ENCODE results near the gene PRKACA. TPM values are rescaled to one million over a fixed set of nuclear protein-coding genes. Genes with fewer than 3 reads are reported as not detected.

Gene PRKACA
- total RNA-seq, 4 donors from 2014 or later, result 37.3 to 81.8 (median 45.6) TPM

- TF ChIP-seq, protein P1, sequence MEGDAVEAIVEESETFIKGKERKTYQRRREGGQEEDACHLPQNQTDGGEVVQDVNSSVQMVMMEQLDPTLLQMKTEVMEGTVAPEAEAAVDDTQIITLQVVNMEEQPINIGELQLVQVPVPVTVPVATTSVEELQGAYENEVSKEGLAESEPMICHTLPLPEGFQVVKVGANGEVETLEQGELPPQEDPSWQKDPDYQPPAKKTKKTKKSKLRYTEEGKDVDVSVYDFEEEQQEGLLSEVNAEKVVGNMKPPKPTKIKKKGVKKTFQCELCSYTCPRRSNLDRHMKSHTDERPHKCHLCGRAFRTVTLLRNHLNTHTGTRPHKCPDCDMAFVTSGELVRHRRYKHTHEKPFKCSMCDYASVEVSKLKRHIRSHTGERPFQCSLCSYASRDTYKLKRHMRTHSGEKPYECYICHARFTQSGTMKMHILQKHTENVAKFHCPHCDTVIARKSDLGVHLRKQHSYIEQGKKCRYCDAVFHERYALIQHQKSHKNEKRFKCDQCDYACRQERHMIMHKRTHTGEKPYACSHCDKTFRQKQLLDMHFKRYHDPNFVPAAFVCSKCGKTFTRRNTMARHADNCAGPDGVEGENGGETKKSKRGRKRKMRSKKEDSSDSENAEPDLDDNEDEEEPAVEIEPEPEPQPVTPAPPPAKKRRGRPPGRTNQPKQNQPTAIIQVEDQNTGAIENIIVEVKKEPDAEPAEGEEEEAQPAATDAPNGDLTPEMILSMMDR (IDR thresholded peaks at IDR 0.05; ENCODE audit: low read depth), result no peak
Observed at GRCh38 chr19:14054099-14054498, 63.5 kb downstream of the PRKACA start.

- TF ChIP-seq, protein P1 (IDR thresholded peaks at IDR 0.05; ENCODE audit: low read depth), result no peak
Observed at GRCh38 chr19:14053500-14053899, 64.1 kb downstream of the PRKACA start.

GRCh38 chr19:14053032-14053431 is 64.5 kb downstream of the PRKACA start:
- TF ChIP-seq, protein P1 (IDR thresholded peaks at IDR 0.05; ENCODE audit: low read depth), result no peak

- TF ChIP-seq, protein P1 (IDR thresholded peaks at IDR 0.05; ENCODE audit: low read depth), result no peak
Observed at GRCh38 chr19:14052470-14052869, 65.1 kb downstream of the PRKACA start.

- TF ChIP-seq, protein P1 (IDR thresholded peaks at IDR 0.05; ENCODE audit: low read depth), result no peak
Observed at GRCh38 chr19:14051980-14052379, 65.6 kb downstream of the PRKACA start.

DNA sequence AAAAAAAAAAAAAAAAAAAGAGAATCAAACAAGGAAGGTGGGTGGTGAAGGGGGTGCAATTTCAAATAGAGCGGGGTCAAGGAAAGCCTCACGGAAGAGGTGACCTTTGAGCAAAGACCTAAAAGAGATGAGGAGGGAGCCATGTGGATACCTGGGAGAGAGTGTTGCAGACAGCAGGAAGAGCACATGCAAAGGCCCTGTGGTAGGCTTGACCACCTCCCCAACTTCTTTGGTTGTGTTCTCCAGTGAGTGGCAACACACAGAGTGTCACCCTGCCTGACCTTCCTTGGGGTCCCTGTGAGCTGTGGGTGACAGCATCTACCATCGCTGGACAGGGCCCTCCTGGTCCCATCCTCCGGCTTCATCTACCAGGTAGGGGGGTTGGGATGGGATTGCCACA is 67.0 kb downstream of the PRKACA start:
- TF ChIP-seq, protein P1 (IDR thresholded peaks at IDR 0.05; ENCODE audit: low read depth), result no peak

DNA sequence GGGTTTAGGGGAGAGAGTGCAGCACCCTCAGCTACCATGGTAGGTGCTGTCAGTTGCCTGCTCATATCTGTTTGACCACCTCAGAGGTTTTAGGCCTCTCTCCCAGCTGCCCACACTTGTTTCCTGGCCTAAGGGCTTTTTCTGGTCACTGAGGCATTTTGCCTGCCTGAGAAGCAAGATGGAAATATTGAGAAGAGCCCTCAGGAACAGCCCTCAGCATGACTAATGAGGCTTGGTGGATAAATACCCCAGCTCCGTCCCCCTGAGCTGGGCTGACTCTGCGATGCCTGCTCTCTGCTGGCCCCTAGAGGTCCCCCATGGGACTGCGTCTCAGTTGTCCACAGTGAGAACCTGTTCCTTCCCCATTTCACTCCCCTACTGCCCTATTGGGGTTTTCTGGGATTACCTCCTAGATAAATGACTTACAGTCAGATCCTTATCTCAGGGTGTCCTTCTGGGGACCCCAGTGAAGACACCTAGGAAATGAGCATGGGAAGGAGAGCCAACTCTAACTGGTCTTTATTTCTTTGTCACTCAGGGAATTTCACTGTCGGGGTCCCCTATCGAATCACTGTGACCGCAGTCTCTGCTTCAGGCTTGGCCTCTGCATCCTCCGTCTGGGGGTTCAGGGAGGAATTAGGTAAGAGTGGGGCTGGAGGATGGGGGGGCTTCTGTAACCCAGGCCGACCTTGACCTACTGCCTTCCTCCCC is 69.0 kb downstream of the PRKACA start:
- TF ChIP-seq, protein P1 (IDR thresholded peaks at IDR 0.05; ENCODE audit: low read depth), result no peak

Other genes with a start within 250 kb of the PRKACA start
- gene NANOS3, start 240.6 kb downstream of the PRKACA start, total RNA-seq, result not detected
- gene BRME1, start 211.6 kb downstream of the PRKACA start, total RNA-seq, result 1 to 10 TPM in 2 of 4 donors, under 1 TPM in 1, not detected in 1; 0.66 to 3.0 (median 1.0) TPM
- 10 to 100 TPM; 15.2 to 36.2 (median 16.5) TPM for gene CC2D1A, start 211.6 kb downstream of the PRKACA start, total RNA-seq
- gene PODNL1, start 179.3 kb downstream of the PRKACA start, total RNA-seq, result 1 to 10 TPM in 1 of 4 donors, under 1 TPM in 3; 0.44 to 1.1 (median 0.91) TPM
- gene DCAF15, start 165.3 kb downstream of the PRKACA start, total RNA-seq, result 10 to 100 TPM in 3 of 4 donors, 1 to 10 TPM in 1; 8.4 to 17.3 (median 12.0) TPM
- 1 to 10 TPM; 2.2 to 4.1 (median 2.2) TPM for gene RFX1, start 111.4 kb downstream of the PRKACA start, total RNA-seq
- gene RLN3, start 89.6 kb downstream of the PRKACA start, total RNA-seq, result not detected
- 1 to 10 TPM; 4.1 to 7.0 (median 6.2) TPM for gene IL27RA, start 86.0 kb downstream of the PRKACA start, total RNA-seq
- not detected for gene PALM3, start 55.7 kb downstream of the PRKACA start, total RNA-seq
- 1 to 10 TPM in 3 of 4 donors, not detected in 1; 1.3 to 3.7 (median 3.6) TPM for gene MISP3, start 45.0 kb downstream of the PRKACA start, total RNA-seq
- gene C19orf67, start 32.0 kb downstream of the PRKACA start, total RNA-seq, result not detected
- gene SAMD1, start 27.0 kb downstream of the PRKACA start, total RNA-seq, result 10 to 100 TPM in 3 of 4 donors, 1 to 10 TPM in 1; 8.6 to 21.9 (median 11.3) TPM
- gene ASF1B, start 18.8 kb upstream of the PRKACA start, total RNA-seq, result under 1 TPM in 3 of 4 donors, not detected in 1; 0.34 to 0.82 (median 0.66) TPM
- 10 to 100 TPM in 2 of 4 donors, 1 to 10 TPM in 2; 8.2 to 25.2 (median 11.4) TPM for gene ADGRL1, start 88.4 kb upstream of the PRKACA start, total RNA-seq

Measured in subcutaneous adipose tissue (tissue), 4 donors.